ENCODE measurements around the gene TBC1D2.
"Not testable (repeated sequence)": the region's sequence is repeated elsewhere in the genome, so short reads cannot be mapped to it uniquely, and the experiment has no call there.

The TBC1D2 gene

DNA sequence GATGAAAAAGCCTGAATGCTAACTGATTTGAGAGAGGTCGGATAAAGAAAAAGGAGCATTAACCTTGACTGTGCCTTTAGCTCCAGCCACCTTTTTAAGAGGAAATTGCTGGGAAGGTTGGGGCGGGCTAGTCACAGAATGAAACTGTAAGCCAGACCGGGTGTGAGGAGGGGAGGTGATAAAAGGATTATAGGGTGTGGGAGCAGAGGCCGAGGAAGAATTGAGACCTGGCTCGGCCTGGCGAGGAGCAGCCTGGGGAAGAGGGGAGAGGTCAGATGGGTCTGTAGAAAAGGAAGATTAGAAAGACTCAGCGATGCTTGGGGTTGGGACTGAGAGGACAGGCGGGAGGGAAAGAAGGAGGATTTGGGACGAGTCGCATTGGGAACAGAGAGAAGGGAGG lies 14.2 kb upstream of the TBC1D2 start:
- not testable (repeated sequence) for DNase-seq

DNA sequence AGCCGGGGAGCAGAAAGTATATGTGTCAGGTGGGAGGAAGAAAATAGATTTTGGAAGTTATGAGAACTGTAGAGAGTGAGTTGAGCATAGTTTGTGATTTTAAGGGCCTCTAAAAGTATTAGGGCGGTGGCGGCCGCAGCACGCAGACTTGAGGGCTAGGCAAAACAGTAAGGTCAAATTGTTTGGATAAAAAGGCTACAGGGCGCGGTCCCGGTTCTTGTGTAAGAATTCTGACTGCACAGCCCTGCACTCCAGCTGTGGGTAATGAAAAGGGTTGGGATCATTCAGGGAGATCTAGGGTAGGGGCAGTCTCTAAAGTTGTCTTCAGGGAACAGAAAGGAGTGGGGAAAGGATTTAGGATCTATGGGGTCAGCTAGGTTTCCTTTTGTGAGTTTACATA lies 12.1 kb upstream of the TBC1D2 start:
- DNase-seq: not testable (repeated sequence)

DNA sequence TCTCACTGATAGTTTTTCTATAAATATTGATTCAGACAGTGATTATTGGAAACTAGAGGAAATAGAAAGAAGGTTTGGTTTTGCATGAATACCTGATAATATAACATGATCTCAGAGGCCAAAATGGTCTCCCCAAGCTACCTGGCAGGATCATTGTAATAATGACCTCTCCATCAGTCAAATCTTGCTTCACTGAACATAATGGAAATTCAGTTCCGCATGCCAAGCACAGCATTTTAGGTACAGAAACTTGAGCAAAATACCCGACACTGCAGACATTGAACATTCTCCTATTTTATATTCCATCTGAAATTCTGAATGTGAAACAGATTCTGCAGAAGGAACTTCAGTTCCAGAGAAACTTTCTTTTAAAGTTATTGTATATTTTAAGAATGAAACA lies 9.1 kb upstream of the TBC1D2 start:
- no peak for DNase-seq

DNA sequence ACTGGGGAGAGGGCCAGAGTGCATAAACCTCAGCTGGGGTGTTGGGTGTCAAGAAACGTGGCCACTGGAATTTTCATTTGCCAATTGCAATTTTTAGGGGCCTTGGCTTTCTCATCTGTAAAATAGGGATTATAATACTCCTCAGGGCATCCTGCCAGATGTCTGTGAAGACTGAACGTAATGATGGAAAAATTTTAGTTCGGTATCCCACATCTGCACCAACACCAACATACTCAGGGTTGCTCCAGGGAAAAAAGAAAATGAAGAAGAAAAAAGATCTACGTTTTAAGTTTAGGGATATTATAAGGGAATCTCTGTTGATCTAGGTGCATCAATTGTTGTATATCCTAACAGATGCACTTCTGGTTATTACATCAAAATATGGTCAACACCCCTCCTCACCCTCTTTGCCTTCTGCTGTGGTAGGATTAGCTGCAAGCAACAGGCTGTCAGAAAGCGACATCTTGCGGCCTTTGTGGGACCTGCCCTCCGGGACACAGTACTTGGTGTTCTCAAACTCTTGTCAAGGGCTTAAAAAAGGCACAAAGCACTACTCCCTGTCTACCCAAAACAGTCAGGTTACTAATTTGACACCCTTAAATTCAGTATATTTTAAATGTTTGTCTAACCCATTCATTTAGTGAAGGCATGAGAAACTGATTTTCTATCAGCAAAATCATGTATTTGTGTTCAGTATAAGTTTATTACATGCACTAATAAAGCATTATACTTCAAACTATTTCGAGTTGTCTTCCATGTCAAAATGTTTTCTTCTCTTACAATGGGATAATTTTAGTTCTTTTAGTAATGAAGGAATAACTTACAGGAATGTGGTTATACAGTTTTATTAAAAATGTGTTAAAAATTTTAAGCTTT lies 8.3 kb upstream of the TBC1D2 start:
- DNase-seq: peak; percentile 81

DNA sequence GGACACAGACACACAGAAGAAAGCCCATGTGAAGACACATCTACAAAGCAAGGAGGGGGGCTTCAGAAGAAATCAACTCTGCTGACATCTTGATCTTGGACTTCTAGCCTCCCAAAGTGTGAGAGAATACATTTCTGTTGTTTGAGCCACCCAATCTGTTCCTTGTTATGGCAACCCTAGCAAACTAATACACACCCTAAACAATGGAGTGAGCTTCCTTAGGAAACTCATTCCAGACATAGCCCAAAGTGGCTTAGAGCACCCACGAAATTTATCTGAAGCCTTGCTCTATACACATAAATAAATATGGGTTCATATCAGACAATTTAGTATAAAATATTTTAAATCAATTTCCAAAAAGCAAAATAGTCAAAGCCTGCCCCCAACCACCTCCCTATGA lies 7.6 kb upstream of the TBC1D2 start:
- no peak for DNase-seq

DNA sequence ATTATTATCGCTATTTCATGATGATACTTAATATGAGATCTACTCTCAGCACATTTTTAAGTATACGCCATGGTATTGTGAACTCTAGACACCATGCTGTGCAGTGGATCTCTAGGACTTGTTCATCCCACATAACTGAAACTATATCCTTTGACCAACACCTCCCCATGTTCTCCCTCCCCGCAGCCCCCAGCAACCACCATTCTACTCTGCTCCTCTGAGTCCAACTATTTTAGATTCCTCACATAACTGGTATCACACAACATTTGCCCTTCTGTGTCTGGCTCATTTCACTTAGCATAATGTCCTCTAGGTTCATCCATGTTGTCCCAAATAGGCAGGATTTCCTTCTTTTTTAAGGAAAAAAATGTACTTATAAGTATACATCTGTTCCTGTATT lies 6.6 kb upstream of the TBC1D2 start:
- no peak for DNase-seq

DNA sequence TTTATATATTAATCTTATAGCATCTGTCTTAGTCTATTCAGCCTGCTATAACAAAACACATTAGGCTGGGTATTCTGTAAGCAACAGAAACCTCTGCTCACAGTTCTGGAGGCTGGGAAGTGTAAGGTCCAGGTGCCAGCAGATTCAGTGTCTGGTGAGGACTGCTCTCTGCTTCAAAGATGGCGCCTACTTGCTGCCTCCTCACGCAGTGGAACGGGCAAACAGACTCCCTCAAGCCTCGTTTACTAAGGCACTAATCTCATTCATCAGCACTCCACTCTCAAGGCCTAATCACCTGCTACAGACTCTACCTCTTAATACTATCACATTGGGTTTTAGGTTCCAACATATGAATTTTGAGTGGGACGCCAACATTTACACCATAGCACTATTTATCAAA lies 5.2 kb upstream of the TBC1D2 start:
- DNase-seq: no peak

DNA sequence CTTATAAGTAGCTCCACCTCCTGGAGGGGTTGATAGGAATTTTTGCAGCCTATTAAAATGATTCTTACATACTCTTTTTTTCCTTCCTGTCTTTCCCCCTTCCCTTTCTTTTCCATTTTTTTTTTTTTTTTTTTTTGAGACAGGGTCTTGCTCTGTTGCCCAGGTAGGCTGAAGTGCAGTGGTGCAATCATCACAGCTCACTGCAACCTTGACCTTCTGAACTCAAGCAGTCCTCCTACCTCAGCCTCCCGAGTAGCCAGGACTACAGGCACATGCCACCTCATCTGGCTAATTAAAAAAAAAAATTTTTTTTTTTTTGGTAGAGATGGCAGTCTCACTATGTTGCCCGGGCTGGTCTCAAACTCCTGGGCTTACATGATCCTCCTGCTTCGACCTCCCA lies 4.3 kb upstream of the TBC1D2 start:
- no peak for DNase-seq

DNA sequence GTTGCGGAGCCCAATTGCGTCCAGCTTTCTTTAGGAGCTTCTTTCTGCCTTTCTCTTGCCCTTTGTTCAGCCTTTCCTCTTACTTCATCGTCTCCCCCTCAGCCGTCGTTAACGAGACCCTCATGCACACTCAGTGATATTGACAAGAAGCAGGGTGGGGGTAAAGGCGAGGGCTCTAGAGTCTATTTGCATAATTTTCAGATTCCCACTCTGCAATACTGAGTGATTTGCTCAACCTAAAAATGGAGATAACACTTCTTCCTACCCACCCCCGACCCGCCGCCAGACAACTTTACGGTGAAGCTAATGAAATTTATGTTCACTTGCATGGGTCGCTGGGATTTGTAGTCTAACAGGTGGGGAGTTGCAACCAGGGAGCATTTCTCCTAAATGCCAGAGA lies 1.3 kb upstream of the TBC1D2 start:
- DNase-seq: peak; percentile 37

DNA sequence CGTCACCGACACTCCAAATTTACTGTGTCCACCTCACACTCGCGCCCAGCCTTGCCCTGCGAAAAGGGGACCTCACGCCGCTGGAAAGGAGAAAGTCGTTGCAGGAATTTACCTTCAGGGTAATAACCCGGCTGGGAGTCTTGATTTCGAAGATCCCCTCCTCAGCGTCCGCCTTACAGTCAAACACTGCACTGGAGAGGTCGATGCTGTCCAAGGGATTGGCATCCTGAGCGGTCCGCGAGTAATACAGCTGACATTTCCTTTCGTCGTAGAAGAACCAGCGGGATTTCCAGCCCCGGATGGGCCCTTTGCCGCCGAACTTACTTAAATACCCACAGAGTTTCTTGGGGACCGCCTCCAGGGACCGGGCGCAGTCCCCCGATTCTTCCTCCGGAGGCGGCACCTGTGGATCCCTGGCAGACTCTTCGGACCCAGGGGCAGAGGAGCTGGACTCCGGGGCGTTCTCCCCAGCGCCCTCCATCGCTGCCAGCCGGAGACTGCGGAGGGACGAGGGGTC lies 330 bp downstream of the TBC1D2 start:
- DNase-seq: peak; percentile 37

DNA sequence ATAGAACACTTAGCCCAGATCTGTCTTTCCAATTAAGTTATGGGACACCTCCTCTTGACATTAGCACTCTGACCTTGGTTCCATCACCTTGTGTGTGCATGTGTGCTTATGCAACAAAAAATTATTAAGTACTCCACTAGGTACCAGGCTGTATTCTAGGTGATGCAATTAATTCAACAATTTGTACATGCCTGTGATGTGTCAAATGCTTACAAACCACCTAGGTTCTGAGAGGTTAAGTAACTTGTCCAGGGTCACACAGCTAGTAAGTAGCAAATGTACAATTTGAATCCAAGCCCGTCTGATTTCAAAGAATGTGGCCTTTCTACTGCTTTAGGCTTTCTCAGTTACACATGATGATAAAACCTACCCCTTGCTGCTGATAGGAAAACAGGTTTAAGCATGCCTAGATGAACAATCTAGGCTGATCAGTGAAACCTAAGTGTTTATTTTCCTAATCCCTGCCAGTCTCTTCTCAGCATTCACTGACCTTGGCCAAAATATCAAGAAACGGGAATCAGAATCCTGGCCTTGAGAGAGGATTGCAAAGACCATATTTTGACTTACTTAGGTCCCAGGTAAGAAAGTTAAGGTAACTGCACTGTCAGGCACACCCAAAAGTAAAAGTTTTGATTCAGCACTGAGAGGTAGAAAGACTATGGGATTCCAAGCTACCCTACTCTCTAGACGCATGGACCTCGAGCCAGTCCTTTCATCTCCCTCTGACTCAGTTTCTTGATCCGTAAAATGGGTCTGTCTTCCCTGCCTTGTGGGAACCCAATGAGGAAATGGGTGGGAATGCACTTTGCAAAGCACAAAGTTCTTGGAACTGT lies 1.0 kb downstream of the TBC1D2 start:
- DNase-seq: no peak

DNA sequence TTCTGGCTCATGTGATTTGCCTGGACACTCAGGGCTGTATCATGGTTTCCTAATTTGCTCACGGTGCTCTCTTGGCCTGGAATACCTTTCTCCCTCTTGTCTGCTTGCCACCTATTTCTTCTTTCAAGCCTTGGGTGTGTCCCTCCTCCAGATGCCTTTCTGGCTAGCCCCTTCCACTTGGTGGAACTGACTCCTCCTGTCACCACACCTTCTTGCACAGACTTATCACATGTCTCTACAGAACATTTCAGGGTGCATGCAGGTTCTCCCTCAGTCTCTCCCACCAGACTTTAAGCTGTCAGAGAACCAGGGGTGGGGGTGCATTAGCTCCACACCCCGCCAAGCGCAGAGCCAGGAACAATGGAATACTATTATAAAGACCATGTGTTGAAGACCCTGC lies 1.9 kb downstream of the TBC1D2 start:
- no peak for DNase-seq

DNA sequence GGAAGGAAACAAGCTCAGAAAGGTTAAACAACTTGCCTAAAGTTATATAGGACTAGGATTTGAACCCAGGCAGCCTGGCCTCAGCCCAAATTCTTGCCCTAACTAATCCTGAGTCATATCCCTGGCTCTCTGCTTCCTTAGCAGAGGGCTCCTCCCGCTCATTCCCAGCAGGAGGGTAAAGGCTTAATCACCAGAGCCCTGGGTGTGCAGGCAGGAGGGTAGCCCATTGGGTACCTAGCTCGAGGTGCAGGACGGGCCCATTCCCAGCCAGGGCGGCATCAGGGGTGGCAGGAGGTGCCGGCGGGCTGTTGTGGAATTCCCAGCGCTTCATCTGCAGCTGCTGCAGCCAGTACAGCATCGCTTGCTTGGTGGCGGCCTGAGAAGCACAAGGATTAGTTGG lies 3.9 kb downstream of the TBC1D2 start:
- no peak for DNase-seq

DNA sequence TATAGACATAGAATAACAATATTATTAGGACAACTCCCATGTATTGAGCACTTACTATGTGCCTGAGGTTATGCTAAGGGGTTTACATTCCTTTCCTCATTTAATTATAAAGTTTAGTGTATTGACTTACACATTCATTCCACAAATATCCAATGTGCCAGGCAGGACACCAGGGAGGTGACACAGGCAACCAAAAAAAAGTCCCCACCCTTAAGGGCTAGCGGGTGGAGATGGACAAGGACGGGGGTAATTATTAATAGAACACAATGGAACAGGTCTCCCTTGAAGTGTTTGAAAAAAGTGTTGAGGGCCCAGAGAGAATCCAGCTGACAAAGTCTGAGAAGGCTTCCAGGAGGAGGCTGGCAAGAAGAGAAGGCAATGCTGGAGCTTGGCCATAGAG lies 5.7 kb downstream of the TBC1D2 start:
- DNase-seq: no peak

DNA sequence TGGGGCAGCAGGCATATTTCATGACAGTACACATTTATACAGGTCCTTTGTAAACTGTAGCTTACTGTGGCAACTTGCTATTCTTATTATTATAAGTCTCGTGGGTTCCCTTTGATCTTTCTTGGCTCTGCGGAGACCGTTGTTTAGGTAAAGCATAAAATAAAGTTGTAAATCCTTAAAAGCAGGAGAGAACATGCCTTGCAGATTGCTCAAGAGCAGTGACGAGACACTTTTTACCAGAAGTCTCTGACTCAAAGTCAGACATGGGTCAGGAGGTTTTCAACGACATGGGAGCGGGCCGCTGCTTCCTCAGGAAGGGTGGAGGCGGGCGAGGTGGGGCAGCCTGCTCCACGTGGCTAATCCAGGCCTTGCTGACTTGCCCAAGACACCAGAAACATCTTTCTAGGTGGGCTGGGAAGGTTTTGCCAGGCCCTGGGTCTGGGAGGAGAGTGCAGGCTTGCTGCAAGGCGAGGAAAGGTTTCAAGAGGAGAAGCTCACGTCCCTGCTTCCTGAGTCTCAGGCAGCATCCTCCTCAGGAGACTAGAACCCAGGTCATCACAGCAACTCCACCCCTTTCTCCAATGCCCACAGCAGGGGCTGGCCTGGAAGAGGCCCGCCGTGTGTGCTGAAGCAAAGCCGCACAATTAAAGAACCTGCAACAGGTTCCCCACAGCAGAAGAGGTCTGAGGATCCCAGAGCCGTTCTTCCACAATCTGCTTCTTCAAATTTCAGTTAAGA lies 6.5 kb downstream of the TBC1D2 start:
- no peak for DNase-seq

DNA sequence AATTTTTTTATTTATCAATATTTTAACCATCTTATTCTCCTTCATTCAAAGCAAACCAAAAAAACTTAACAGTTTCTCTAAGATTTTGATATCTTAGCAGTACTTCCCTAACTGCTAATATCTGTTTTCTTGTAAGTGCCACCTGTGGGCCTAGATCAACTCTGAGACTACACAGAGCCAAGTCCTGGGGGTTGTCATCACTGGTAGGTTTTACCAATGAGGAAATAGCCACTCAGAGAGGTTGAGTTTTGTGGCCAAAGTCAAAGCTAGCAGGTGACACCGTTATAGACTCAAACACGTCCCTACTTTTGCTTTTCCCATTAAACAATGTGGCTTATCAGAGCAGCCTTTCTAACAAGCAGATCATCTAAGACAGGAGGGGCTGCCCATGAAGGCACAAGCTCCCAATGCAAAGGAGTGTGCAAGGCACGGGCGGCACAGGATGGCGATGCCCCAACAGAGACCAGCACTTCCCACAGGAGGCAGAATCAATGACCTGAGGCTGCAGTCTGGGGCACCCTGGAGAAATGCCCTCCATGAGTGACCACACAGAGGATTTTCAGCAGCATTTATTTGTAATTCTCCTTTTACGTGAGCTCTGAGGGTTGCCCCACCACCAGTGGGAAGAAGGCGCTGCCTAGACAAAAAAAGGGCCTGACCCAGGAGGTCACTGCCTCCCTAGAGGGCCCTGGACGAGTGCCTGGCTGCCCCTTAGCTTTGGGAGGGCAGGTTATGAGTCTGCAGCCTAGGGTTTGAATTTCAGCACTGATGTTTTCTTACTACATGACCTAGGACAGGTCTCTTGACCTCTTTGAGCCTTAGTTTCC lies 7.4 kb downstream of the TBC1D2 start:
- DNase-seq: no peak

DNA sequence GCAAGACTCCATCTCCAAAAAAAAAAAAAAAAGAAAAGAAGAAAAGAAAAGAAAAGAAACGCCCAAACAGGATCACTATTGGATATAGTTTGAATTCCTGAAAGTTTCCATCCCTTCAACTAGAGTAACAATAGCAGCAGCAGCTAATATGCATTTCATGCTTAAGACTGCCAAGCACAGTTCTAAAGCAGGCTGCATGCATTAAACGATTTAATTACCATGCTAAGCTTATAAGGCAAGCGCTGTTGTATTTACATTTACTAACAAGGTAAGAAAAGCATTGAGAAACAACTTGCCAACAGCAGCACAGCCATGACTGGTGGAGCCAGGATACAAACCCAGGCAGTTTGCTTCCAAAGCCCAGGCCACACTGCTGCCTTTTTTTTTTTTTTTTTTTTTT lies 13.0 kb downstream of the TBC1D2 start:
- DNase-seq: no peak

DNA sequence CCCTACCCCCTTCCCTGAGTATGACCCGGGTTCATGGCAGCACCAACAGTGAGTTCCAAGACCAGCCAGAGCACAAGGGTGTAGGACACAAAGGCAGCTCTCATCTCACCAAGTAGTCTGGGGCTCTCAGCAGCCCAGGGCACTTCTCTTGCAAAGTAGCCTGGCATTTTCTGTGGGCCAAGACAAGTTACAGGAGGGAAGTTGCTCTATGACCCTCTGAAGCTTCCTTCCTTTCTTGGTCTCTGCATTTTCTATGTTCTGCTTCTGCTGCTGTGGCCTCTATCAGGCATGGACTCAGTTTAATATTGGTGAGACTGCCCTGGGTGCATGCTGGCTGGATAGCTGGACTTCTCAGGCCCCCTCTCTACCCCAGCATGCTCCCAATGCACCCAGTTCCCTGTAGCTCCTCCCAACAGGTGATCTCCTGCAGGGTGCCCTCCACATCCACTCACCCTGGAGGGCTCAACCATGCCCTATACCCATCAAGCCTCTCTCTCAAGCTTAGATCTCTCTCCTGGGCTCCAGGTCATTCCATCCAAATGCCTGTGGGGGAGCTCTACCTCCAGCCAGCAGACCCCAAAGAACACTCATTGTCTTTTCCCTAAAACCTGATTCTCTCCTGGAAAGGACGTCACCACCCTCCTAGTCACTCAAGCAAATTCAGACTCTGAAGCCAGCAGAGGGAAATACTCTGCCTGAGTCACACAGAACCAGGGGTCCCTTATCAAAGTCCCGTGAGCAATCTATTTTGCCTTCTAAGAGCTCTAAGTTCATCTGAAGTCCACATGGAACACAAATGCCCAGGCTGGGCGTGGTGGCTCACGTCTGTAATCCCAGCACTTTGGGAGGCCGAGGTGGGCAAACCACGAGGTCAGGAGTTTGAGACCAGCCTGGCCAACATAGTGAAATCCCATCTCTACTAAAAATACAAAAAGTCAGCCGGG lies 13.8 kb downstream of the TBC1D2 start:
- DNase-seq: no peak

DNA sequence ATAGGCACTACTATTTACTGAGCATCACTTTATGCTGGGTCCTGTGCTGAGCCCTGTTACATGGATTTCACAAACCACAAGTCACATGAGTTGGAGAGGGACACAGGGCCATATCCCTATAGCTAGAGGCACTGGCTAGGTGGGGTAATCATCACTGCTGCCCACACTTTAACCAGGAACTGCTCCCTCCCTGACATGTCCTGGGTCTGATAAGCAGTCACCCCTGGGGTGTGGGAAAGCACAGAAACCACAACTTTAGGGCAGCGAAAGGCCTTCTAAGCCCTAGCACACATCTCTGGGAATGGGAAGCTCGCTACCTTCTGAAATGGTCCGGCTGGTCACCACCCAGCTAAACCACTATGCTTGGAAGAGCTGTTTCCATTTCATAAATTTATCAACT lies 15.0 kb downstream of the TBC1D2 start:
- no peak for DNase-seq

DNA sequence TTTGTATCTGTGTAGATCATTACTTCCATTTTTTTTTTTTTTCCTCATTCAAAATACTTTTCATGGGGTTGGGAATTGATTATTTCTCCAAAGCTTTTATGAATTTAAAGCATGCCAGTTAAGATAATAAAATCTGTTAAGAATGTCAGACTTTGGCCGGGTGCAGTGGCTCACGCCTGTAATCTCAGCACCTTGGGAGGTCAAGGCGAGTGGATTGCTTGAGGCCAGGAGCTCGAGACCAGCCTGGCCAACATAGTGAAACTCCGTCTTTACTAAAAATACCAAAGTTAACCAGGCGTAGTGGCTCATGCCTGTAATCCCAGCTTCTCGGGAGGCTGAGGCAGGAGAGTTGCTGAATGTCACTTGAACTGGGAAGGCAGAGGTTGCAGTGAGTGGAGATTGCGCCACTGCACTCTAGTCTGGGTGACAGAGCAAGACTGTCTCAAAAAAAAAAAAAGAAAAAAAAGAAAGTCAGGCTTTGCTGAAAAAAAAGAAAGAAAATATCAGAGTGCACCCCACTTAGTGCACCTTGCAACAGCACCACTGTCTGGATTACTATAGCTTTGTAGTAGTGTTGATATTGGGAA lies 18.5 kb downstream of the TBC1D2 start:
- DNase-seq: no peak

DNA sequence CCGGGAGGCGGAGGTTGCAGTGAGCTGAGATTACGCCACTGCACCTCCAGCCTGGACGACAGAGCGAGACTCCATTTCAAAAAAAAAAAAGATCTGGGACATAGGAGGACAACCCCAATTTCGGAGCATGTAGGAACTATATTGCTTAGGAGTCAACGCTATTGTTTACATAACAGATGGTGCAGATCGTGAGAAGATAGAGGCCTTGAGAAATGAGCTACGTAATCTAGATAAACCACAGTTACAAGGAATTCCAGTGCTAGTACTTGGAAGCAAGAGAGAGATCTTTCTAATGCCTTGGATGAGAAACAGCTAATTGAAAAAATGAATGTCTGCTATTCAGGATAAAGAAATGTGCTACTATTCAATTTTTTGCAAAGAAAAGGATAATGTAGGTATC lies 20.3 kb downstream of the TBC1D2 start:
- DNase-seq: no peak
